Measurements from ENCODE around the gene ERC2.

DNA sequence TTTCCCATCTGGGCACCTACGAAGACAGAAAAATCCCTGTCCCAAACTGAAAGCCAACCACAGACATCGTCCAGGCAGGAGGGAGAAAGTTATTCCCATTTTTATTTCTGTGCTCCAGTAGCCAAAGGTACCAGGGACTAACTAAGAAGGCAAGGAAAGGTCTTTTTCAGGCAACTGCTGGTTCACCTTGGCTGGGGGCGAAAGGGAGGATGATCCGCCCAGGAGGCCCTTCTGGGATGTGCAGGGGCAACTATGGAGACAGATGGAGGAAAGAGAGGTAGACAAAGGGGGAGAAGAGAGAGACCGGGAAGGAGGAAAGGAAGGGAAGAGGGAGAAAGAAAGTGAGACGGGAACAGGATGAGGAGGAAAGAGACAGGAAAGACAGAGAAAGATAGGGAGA, 994.5 kb downstream of the ERC2 start:
- TF ChIP-seq, protein P1, sequence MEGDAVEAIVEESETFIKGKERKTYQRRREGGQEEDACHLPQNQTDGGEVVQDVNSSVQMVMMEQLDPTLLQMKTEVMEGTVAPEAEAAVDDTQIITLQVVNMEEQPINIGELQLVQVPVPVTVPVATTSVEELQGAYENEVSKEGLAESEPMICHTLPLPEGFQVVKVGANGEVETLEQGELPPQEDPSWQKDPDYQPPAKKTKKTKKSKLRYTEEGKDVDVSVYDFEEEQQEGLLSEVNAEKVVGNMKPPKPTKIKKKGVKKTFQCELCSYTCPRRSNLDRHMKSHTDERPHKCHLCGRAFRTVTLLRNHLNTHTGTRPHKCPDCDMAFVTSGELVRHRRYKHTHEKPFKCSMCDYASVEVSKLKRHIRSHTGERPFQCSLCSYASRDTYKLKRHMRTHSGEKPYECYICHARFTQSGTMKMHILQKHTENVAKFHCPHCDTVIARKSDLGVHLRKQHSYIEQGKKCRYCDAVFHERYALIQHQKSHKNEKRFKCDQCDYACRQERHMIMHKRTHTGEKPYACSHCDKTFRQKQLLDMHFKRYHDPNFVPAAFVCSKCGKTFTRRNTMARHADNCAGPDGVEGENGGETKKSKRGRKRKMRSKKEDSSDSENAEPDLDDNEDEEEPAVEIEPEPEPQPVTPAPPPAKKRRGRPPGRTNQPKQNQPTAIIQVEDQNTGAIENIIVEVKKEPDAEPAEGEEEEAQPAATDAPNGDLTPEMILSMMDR (IDR thresholded peaks at IDR 0.05) = no peak
- TF ChIP-seq POLR2A (IDR thresholded peaks at IDR 0.05) = no peak
